ENCODE measurements around the gene SLC25A23. TPM values are rescaled to one million over a fixed set of nuclear protein-coding genes. Genes with fewer than 3 reads are reported as not detected.

SLC25A23 gene
- total and polyA plus RNA-seq, 2 experiments from 2014 or later: 25.7 to 96.4 TPM

- peak overlapping the region; percentile 86 for H2AFZ ChIP-seq
- Mint-ChIP-seq H3K27me3 (ENCODE audit: insufficient read depth, low read depth, poor library complexity) (peaks cover 14% of the 10 kb centered on the region), H3K36me3 (ENCODE audit: low read depth) (peaks cover 25% of the 10 kb centered on the region), H3K27ac (peak overlapping the region; percentile 99), H3K4me1 (peaks cover 18% of the 10 kb centered on the region), H3K4me3 (peak overlapping the region; percentile 97), H3K9me3 (no peaks in the 10 kb centered on the region; the same call in 2 of the 3 replicates)
- H3K4me2 ChIP-seq: peak overlapping the region; percentile 99
- H3K4me1 ChIP-seq (ENCODE audit: insufficient read depth): peaks cover 7% of the 10 kb centered on the region; the same call in 1 of the 2 replicates
- peak; percentile 20 for DNase-seq (ENCODE audit: low spot score)
- ATAC-seq: peak; percentile 8; the same call in 2 of the 3 replicates
- no peaks in the 10 kb centered on the region; the same call in 1 of the 2 replicates for H4K20me1 ChIP-seq (replicated peaks; ENCODE audit: insufficient read depth)
- H3K27me3 ChIP-seq (ENCODE audit: insufficient read depth): no peaks in the 10 kb centered on the region
- TF ChIP-seq EZH2 (IDR thresholded peaks at IDR 0.05; ENCODE audit: low read depth, unreplicated experiment) (no peak), POLR2AphosphoS5 (IDR thresholded peaks at IDR 0.05; ENCODE audit: low read depth) (no peak), JUNB (IDR thresholded peaks at IDR 0.05; ENCODE audit: unreplicated experiment) (no peak), ZNF114 (CRISPR knock-in tag; IDR thresholded peaks at IDR 0.05) (no peak), STAT1 (IDR thresholded peaks at IDR 0.05; ENCODE audit: unreplicated experiment) (no peak), ETS1 (IDR thresholded peaks at IDR 0.05) (no peak), NANOG (IDR thresholded peaks at IDR 0.05; ENCODE audit: borderline replicate concordance) (no peak), CREB1 (CRISPR knock-in tag; IDR thresholded peaks at IDR 0.05; ENCODE audit: low read depth) (no peak), EZH2phosphoT487 (IDR thresholded peaks at IDR 0.05; ENCODE audit: unreplicated experiment) (no peak), ZNF331 (CRISPR knock-in tag; IDR thresholded peaks at IDR 0.05; ENCODE audit: low read depth) (no peak)
- TF ChIP-seq, protein P1, sequence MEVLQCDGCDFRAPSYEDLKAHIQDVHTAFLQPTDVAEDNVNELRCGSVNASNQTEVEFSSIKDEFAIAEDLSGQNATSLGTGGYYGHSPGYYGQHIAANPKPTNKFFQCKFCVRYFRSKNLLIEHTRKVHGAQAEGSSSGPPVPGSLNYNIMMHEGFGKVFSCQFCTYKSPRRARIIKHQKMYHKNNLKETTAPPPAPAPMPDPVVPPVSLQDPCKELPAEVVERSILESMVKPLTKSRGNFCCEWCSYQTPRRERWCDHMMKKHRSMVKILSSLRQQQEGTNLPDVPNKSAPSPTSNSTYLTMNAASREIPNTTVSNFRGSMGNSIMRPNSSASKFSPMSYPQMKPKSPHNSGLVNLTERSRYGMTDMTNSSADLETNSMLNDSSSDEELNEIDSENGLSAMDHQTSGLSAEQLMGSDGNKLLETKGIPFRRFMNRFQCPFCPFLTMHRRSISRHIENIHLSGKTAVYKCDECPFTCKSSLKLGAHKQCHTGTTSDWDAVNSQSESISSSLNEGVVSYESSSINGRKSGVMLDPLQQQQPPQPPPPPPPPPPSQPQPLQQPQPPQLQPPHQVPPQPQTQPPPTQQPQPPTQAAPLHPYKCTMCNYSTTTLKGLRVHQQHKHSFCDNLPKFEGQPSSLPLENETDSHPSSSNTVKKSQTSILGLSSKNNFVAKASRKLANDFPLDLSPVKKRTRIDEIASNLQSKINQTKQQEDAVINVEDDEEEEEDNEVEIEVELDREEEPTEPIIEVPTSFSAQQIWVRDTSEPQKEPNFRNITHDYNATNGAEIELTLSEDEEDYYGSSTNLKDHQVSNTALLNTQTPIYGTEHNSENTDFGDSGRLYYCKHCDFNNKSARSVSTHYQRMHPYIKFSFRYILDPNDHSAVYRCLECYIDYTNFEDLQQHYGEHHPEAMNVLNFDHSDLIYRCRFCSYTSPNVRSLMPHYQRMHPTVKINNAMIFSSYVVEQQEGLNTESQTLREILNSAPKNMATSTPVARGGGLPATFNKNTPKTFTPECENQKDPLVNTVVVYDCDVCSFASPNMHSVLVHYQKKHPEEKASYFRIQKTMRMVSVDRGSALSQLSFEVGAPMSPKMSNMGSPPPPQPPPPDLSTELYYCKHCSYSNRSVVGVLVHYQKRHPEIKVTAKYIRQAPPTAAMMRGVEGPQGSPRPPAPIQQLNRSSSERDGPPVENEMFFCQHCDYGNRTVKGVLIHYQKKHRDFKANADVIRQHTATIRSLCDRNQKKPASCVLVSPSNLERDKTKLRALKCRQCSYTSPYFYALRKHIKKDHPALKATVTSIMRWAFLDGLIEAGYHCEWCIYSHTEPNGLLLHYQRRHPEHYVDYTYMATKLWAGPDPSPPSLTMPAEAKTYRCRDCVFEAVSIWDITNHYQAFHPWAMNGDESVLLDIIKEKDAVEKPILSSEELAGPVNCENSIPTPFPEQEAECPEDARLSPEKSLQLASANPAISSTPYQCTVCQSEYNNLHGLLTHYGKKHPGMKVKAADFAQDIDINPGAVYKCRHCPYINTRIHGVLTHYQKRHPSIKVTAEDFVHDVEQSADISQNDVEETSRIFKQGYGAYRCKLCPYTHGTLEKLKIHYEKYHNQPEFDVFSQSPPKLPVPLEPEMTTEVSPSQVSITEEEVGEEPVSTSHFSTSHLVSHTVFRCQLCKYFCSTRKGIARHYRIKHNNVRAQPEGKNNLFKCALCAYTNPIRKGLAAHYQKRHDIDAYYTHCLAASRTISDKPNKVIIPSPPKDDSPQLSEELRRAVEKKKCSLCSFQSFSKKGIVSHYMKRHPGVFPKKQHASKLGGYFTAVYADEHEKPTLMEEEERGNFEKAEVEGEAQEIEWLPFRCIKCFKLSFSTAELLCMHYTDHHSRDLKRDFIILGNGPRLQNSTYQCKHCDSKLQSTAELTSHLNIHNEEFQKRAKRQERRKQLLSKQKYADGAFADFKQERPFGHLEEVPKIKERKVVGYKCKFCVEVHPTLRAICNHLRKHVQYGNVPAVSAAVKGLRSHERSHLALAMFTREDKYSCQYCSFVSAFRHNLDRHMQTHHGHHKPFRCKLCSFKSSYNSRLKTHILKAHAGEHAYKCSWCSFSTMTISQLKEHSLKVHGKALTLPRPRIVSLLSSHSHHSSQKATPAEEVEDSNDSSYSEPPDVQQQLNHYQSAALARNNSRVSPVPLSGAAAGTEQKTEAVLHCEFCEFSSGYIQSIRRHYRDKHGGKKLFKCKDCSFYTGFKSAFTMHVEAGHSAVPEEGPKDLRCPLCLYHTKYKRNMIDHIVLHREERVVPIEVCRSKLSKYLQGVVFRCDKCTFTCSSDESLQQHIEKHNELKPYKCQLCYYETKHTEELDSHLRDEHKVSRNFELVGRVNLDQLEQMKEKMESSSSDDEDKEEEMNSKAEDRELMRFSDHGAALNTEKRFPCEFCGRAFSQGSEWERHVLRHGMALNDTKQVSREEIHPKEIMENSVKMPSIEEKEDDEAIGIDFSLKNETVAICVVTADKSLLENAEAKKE (CRISPR knock-in tag; IDR thresholded peaks at IDR 0.05): no peak
- TF ChIP-seq, protein P2, sequence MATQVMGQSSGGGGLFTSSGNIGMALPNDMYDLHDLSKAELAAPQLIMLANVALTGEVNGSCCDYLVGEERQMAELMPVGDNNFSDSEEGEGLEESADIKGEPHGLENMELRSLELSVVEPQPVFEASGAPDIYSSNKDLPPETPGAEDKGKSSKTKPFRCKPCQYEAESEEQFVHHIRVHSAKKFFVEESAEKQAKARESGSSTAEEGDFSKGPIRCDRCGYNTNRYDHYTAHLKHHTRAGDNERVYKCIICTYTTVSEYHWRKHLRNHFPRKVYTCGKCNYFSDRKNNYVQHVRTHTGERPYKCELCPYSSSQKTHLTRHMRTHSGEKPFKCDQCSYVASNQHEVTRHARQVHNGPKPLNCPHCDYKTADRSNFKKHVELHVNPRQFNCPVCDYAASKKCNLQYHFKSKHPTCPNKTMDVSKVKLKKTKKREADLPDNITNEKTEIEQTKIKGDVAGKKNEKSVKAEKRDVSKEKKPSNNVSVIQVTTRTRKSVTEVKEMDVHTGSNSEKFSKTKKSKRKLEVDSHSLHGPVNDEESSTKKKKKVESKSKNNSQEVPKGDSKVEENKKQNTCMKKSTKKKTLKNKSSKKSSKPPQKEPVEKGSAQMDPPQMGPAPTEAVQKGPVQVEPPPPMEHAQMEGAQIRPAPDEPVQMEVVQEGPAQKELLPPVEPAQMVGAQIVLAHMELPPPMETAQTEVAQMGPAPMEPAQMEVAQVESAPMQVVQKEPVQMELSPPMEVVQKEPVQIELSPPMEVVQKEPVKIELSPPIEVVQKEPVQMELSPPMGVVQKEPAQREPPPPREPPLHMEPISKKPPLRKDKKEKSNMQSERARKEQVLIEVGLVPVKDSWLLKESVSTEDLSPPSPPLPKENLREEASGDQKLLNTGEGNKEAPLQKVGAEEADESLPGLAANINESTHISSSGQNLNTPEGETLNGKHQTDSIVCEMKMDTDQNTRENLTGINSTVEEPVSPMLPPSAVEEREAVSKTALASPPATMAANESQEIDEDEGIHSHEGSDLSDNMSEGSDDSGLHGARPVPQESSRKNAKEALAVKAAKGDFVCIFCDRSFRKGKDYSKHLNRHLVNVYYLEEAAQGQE (IDR thresholded peaks at IDR 0.05; ENCODE audit: unreplicated experiment): no peak
- TF ChIP-seq, protein P3, sequence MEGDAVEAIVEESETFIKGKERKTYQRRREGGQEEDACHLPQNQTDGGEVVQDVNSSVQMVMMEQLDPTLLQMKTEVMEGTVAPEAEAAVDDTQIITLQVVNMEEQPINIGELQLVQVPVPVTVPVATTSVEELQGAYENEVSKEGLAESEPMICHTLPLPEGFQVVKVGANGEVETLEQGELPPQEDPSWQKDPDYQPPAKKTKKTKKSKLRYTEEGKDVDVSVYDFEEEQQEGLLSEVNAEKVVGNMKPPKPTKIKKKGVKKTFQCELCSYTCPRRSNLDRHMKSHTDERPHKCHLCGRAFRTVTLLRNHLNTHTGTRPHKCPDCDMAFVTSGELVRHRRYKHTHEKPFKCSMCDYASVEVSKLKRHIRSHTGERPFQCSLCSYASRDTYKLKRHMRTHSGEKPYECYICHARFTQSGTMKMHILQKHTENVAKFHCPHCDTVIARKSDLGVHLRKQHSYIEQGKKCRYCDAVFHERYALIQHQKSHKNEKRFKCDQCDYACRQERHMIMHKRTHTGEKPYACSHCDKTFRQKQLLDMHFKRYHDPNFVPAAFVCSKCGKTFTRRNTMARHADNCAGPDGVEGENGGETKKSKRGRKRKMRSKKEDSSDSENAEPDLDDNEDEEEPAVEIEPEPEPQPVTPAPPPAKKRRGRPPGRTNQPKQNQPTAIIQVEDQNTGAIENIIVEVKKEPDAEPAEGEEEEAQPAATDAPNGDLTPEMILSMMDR (conservative IDR thresholded peaks at IDR 0.05; ENCODE audit: low read depth in 2 of 2): no peak
- peaks cover 6% of the 10 kb centered on the region; the same call in 1 of the 2 replicates for H3K36me3 ChIP-seq (ENCODE audit: insufficient read depth)
- peak overlapping the region; percentile 99 for H3K4me3 ChIP-seq
- peaks cover 20% of the 10 kb centered on the region for H3K79me2 ChIP-seq (replicated peaks; ENCODE audit: insufficient read depth)
- no peaks in the 10 kb centered on the region for H3K9me2 ChIP-seq (ENCODE audit: insufficient read depth)
- H3F3A ChIP-seq (replicated peaks; ENCODE audit: low read depth): peaks cover 6% of the 10 kb centered on the region; the same call in 1 of the 2 replicates
- H3K27ac ChIP-seq (ENCODE audit: low read depth): peak overlapping the region; percentile 76
Observed at GRCh38 chr19:6392221-6393073, 67.1 kb downstream of the SLC25A23 start.
